Spleen (tissue), 11 donors: Measurements from ENCODE around the gene RFX2. TPM values are rescaled to one million over a fixed set of nuclear protein-coding genes. Genes with fewer than 3 reads are reported as not detected.
"Not testable (repeated sequence)": the region's sequence is repeated elsewhere in the genome, so short reads cannot be mapped to it uniquely, and the experiment has no call there.

Experiments used
- DNase-seq: peaks from one replicate; pipeline ENCODE4 v3.0.0-alpha.2; 2020
- H3K27ac ChIP-seq, 8 donors: fragments of 200-600 bp; sonication (generic) in 7 of 8; 1 replicate in 4 of 8; 2 replicates in 4 of 8; pipeline versions ENCODE4 v1.5.0 to v1.8.0; 2016 to 2021; ENCODE audit warnings: inconsistent platforms in 4 of 8, mild to moderate bottlenecking in 4 of 8, moderate library complexity in 1 of 8
- H3K27me3 ChIP-seq, 7 donors: fragments of 200-600 bp; sonication (generic) in 6 of 7; replicated peaks in 1 of 7; 1 replicate in 4 of 7; 2 replicates in 3 of 7; pipeline versions ENCODE4 v1.5.0 to v1.8.0; 2016 to 2021; ENCODE audit warnings: inconsistent platforms in 3 of 7, mild to moderate bottlenecking in 1 of 7
- H3K36me3 ChIP-seq, 6 donors: fragments of 200-600 bp; sonication (generic) in 5 of 6; 1 replicate in 4 of 6; 2 replicates in 2 of 6; pipeline versions ENCODE4 v1.5.0 to v1.8.0; 2016 to 2021; ENCODE audit warnings: inconsistent platforms in 2 of 6
- H3K4me1 ChIP-seq, 6 donors: fragments of 200-600 bp; sonication (generic) in 5 of 6; 1 replicate in 3 of 6; 2 replicates in 3 of 6; pipeline versions ENCODE4 v1.5.0 to v1.8.0; 2016 to 2021; ENCODE audit warnings: inconsistent platforms in 3 of 6
- H3K4me3 ChIP-seq, 8 donors: fragments of 200-600 bp; sonication (generic) in 7 of 8; 1 replicate in 4 of 8; 2 replicates in 4 of 8; pipeline versions ENCODE4 v1.5.0 to v1.8.0; 2016 to 2021; ENCODE audit warnings: inconsistent platforms in 4 of 8, mild to moderate bottlenecking in 4 of 8, moderate library complexity in 2 of 8
- H3K9me3 ChIP-seq, 8 donors: fragments of 200-600 bp; sonication (generic) in 7 of 8; 1 replicate in 4 of 8; 2 replicates in 4 of 8; pipeline versions ENCODE4 v1.5.0 to v1.8.0; 2016 to 2021; ENCODE audit warnings: inconsistent platforms in 4 of 8
- POLR2A ChIP-seq, 3 donors: fragments of 450-650 bp; IDR thresholded peaks; one replicate each; pipeline ENCODE4 v1.5.1; 2017; ENCODE audit warnings: antibody characterized with exemption in 3 of 3, mild to moderate bottlenecking in 1 of 3
- POLR2AphosphoS5 ChIP-seq, 3 donors: sonication (generic); formaldehyde crosslinking; IDR thresholded peaks; one replicate each; pipeline ENCODE4 v1.5.1; 2017; ENCODE audit warnings: antibody characterized with exemption in 3 of 3
- WGBS, 5 donors: extraction: QIAGEN DNeasy Blood & Tissue Kit in 3 of 5; methylation state at CpG; one replicate each; pipeline versions ENCODE4 v1.1.5 to v1.1.7; 2013 to 2018; 5-methylcytosine and 5-hydroxymethylcytosine counted together
- intact Hi-C: fragments of 100-400 bp; cut with DNase I; formaldehyde crosslinking; loops from one replicate; pipeline ENCODE4 v1.15.0; 2023; ENCODE audit warnings: low total_unique reads
- polyA plus RNA-seq, 3 donors: library from polyadenylated mRNA; stranded (reverse); fragments of 200-250 nt; gene quantifications; one replicate each; pipeline ENCODE4 v1.2.1, GENCODE V29; 2013
- total RNA-seq, 7 donors: library from RNA; depleted of rRNA in 3 of 7; stranded (reverse); fragments of >200 nt in 3 of 7; fragmentation: NEBNext Ultra II Directional in 4 of 7; extraction: Animal tissue kit (Norgen Biotek cat#: 25700) in 4 of 7; gene quantifications; one replicate each; pipeline versions ENCODE4 v1.1.0 to v1.2.1, GENCODE V29; 2016 to 2021
- TF ChIP-seq, protein P1 (sequence below), 11 experiments: fragments of 200-600 bp in 7 of 11; fragments of 450-650 bp in 4 of 11; sonication (generic) in 4 of 11; IDR thresholded peaks in 8 of 11; conservative IDR thresholded peaks in 3 of 11; 1 replicate in 7 of 11; 2 replicates in 4 of 11; pipeline versions ENCODE4 v1.4.0 to v1.8.0; 2016 to 2021; ENCODE audit warnings: antibody characterized with exemption in 11 of 11, inconsistent platforms in 4 of 11, mild to moderate bottlenecking in 1 of 11
- donor health status: healthy with polysubstance abuse.
- donor health status: DM: no; HTN: no; CAD: no; lungs with moderate emphysema.
- donor health status: DM: no; HTN: no; CAD: no.
- donor health status: Bipolar disorder and iron deficiency.
- donor health status: healthy.
- donor health status: DM: no; HTN: no; CAD: no.
- donor health status: DM: yes; HTN: yes; CAD: no.

RFX2 gene
- total and polyA plus RNA-seq, 10 donors: 1.1 to 15.8 (median 7.8) TPM

GRCh38 chr19:5966941-5967340, 143.4 kb downstream of the RFX2 start:
- H3K4me1 ChIP-seq: peaks cover 46 to 100% (median 94%) of the 10 kb centered on the region in 6 donors
- H3K4me3 ChIP-seq: no peak overlapping the region
- intact Hi-C loops: loop anchor here (10.0 kb wide), 1 partner anchor 62 kb away; the partner anchor contains the start of genes NDUFA11 and VMAC
- DNase-seq: no peak
- WGBS, 5 donors: 87 to 93% (median 89%) methylated on average over 9 of the region's 9 CpGs
- TF ChIP-seq POLR2A (IDR thresholded peaks at IDR 0.05): no peak
- TF ChIP-seq, protein P1, sequence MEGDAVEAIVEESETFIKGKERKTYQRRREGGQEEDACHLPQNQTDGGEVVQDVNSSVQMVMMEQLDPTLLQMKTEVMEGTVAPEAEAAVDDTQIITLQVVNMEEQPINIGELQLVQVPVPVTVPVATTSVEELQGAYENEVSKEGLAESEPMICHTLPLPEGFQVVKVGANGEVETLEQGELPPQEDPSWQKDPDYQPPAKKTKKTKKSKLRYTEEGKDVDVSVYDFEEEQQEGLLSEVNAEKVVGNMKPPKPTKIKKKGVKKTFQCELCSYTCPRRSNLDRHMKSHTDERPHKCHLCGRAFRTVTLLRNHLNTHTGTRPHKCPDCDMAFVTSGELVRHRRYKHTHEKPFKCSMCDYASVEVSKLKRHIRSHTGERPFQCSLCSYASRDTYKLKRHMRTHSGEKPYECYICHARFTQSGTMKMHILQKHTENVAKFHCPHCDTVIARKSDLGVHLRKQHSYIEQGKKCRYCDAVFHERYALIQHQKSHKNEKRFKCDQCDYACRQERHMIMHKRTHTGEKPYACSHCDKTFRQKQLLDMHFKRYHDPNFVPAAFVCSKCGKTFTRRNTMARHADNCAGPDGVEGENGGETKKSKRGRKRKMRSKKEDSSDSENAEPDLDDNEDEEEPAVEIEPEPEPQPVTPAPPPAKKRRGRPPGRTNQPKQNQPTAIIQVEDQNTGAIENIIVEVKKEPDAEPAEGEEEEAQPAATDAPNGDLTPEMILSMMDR (IDR thresholded peaks at IDR 0.05 in 8 of 11, conservative IDR thresholded peaks at IDR 0.05 in 3 of 11): no peak
- TF ChIP-seq POLR2AphosphoS5 (IDR thresholded peaks at IDR 0.05): no peak
- H3K36me3 ChIP-seq: peaks cover 0 to 39% (median 6%) of the 10 kb centered on the region in 6 donors
- no peaks in the 10 kb centered on the region for H3K9me3 ChIP-seq
- no peaks in the 10 kb centered on the region for H3K27me3 ChIP-seq
- H3K27ac ChIP-seq: peak overlapping the region in 7 of 8 donors; percentile 57 to 90 (median 83)

- TF ChIP-seq POLR2A (IDR thresholded peaks at IDR 0.05) (no peak), POLR2AphosphoS5 (IDR thresholded peaks at IDR 0.05) (peak in 1 of 3 donors; percentile 71)
- TF ChIP-seq, protein P1 (IDR thresholded peaks at IDR 0.05 in 8 of 11, conservative IDR thresholded peaks at IDR 0.05 in 3 of 11): no peak
- no peak for DNase-seq
- Histone ChIP-seq H3K9me3 (no peaks in the 10 kb centered on the region), H3K36me3 (peaks cover 0 to 32% (median 6%) of the 10 kb centered on the region in 6 donors), H3K27me3 (no peaks in the 10 kb centered on the region), H3K27ac (peak overlapping the region in 7 of 8 donors; percentile 57 to 90 (median 83)), H3K4me3 (no peak overlapping the region), H3K4me1 (peaks cover 54 to 100% (median 95%) of the 10 kb centered on the region in 6 donors)
- 69 to 81% (median 75%) methylated on average over 8 of the region's 8 CpGs for WGBS, 5 donors
- intact Hi-C loops: loop anchor here (10.0 kb wide), 1 partner anchor 61 kb away; the partner anchor contains the start of genes NDUFA11 and VMAC
These were observed 144.1 kb downstream of the RFX2 start for GRCh38 chr19:5966215-5966614.

- H3K36me3 ChIP-seq: peaks cover 0 to 31% (median 6%) of the 10 kb centered on the region in 6 donors
- H3K9me3 ChIP-seq: no peaks in the 10 kb centered on the region
- H3K27ac ChIP-seq: peak overlapping the region in 6 of 8 donors; percentile 20 to 90 (median 85)
- no peak for TF ChIP-seq POLR2AphosphoS5 (IDR thresholded peaks at IDR 0.05)
- TF ChIP-seq, protein P1 (IDR thresholded peaks at IDR 0.05 in 8 of 11, conservative IDR thresholded peaks at IDR 0.05 in 3 of 11): no peak
- TF ChIP-seq POLR2A (IDR thresholded peaks at IDR 0.05): no peak
- H3K27me3 ChIP-seq: no peaks in the 10 kb centered on the region
- no peak overlapping the region for H3K4me3 ChIP-seq
- intact Hi-C loops: loop anchor here (10.0 kb wide), 1 partner anchor 60 kb away; the partner anchor contains the start of genes NDUFA11 and VMAC
- WGBS, 5 donors: 85 to 97% (median 89%) methylated on average over 3 to 5 of the region's 5 CpGs
- H3K4me1 ChIP-seq: peaks cover 63 to 100% (median 99%) of the 10 kb centered on the region in 6 donors
- DNase-seq: no peak
These were observed 145.3 kb downstream of the RFX2 start for GRCh38 chr19:5964816-5965565.

DNA sequence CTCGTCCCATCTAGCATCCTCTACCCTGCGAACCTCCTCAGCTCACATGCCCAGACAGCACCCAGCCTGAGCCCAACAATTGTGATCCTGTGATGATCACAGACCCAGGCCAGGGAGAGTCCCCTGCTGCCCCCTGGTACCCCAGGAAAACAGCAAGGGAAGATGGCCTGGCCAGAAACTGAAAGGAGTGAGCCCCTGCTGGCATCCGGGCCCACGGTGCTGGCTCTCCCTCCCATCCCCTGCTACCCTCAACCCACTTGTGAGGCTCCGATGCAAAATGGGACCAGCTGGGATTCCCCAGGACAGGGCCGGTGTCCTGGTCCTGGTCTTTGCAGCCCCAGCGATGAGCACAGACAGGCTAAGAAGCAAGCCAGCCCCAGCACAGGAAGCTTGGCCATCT, 146.4 kb downstream of the RFX2 start:
- H3K4me3 ChIP-seq: no peak overlapping the region
- peak; percentile 61 for DNase-seq
- no peaks in the 10 kb centered on the region for H3K27me3 ChIP-seq
- 84 to 92% (median 87%) methylated on average over 5 to 7 of the region's 7 CpGs for WGBS, 5 donors
- peaks cover 62 to 100% (median 99%) of the 10 kb centered on the region in 6 donors for H3K4me1 ChIP-seq
- H3K36me3 ChIP-seq: peaks cover 0 to 23% (median 6%) of the 10 kb centered on the region in 6 donors
- peak overlapping the region in 7 of 8 donors; percentile 81 to 90 (median 84) for H3K27ac ChIP-seq
- intact Hi-C loops: loop anchor here (10.0 kb wide), 1 partner anchor 59 kb away; the partner anchor contains the start of genes NDUFA11 and VMAC
- no peak for TF ChIP-seq POLR2A (IDR thresholded peaks at IDR 0.05)
- TF ChIP-seq, protein P1 (IDR thresholded peaks at IDR 0.05 in 8 of 11, conservative IDR thresholded peaks at IDR 0.05 in 3 of 11): no peak
- no peak for TF ChIP-seq POLR2AphosphoS5 (IDR thresholded peaks at IDR 0.05)
- no peaks in the 10 kb centered on the region for H3K9me3 ChIP-seq

GRCh38 chr19:5963259-5963658, 147.0 kb downstream of the RFX2 start:
- Histone ChIP-seq H3K4me1 (peaks cover 61 to 100% (median 99%) of the 10 kb centered on the region in 6 donors), H3K36me3 (peaks cover 0 to 28% (median 6%) of the 10 kb centered on the region in 6 donors), H3K27ac (peak overlapping the region; percentile 71 to 90 (median 84))
- intact Hi-C loops: loop anchor here (10.0 kb wide), 1 partner anchor 58 kb away; the partner anchor contains the start of genes NDUFA11 and VMAC
- not testable (repeated sequence) for H3K9me3 ChIP-seq, H3K27me3 ChIP-seq, DNase-seq, H3K4me3 ChIP-seq
- 82 to 93% (median 91%) methylated on average over 6 of the region's 6 CpGs for WGBS, 5 donors
